GM12872 (cell line): ENCODE results near the gene FGFRL1.

ENCODE experiments used
- CTCF ChIP-seq: IDR thresholded peaks from 3 replicates; pipeline ENCODE4 v1.5.1; 2011; ENCODE audit warnings: low read depth, mild to moderate bottlenecking, low read length, moderate library complexity; ENCODE audit not compliant: insufficient read depth

Gene FGFRL1

GRCh38 chr4:1052231-1052671 lies 40.8 kb downstream of the FGFRL1 start:
- no peak for TF ChIP-seq CTCF

- no peak for TF ChIP-seq CTCF
These were observed 41.7 kb downstream of the FGFRL1 start for GRCh38 chr4:1053080-1053661.

GRCh38 chr4:1055721-1056590 lies 44.5 kb downstream of the FGFRL1 start:
- TF ChIP-seq CTCF, result no peak

GRCh38 chr4:1056671-1057402 lies 45.4 kb downstream of the FGFRL1 start:
- no peak for TF ChIP-seq CTCF

GRCh38 chr4:1057403-1057745 lies 45.9 kb downstream of the FGFRL1 start:
- no peak for TF ChIP-seq CTCF

- no peak for TF ChIP-seq CTCF
These were observed 47.0 kb downstream of the FGFRL1 start for GRCh38 chr4:1058198-1058996.
